Effector memory CD4-positive, alpha-beta T cell (primary cell): ENCODE results near the gene TP53INP2.

Experiments
- DNase-seq, 3 donors: peaks; one replicate each; pipeline ENCODE4 v3.0.0-alpha.2; 2020
- H3K27ac ChIP-seq: 2 replicates; pipeline ENCODE4 v1.7.0; 2013; ENCODE audit warnings: mild to moderate bottlenecking, low read length, moderate library complexity; ENCODE audit not compliant: insufficient read depth, poor library complexity, severe bottlenecking
- H3K27me3 ChIP-seq: replicated peaks from 2 replicates; pipeline ENCODE4 v1.7.0; 2013; ENCODE audit warnings: mild to moderate bottlenecking, low read length; ENCODE audit not compliant: insufficient read depth, control insufficient read depth, poor library complexity, severe bottlenecking
- H3K36me3 ChIP-seq: 2 replicates; pipeline ENCODE4 v1.7.0; 2013; ENCODE audit warnings: mild to moderate bottlenecking, low read length, moderate library complexity; ENCODE audit not compliant: control insufficient read depth, insufficient read depth
- H3K4me1 ChIP-seq: 2 replicates; pipeline ENCODE4 v1.7.0; 2013; ENCODE audit warnings: low read length, mild to moderate bottlenecking; ENCODE audit not compliant: control insufficient read depth, insufficient read depth, poor library complexity, severe bottlenecking
- H3K4me3 ChIP-seq: 2 replicates; pipeline ENCODE4 v1.7.0; 2013; ENCODE audit warnings: low read length, low read depth, mild to moderate bottlenecking; ENCODE audit not compliant: insufficient read depth, poor library complexity, severe bottlenecking
- H3K9me3 ChIP-seq: 2 replicates; pipeline ENCODE4 v1.7.0; 2013; ENCODE audit warnings: mild to moderate bottlenecking, low read length, moderate library complexity; ENCODE audit not compliant: control insufficient read depth

TP53INP2 gene

GRCh38 chr20:34676642-34677373 is 27.3 kb upstream of the TP53INP2 start, which contains the start of gene PIGU:
PIGU (minus strand) TSS chr20:34677092; CDS start chr20:34677085, 7 bp downstream.
- H3K27me3 ChIP-seq: no peaks in the 10 kb centered on the region
- no peaks in the 10 kb centered on the region for H3K9me3 ChIP-seq
- H3K4me3 ChIP-seq: peak within 1 kb of the TSS; percentile 73
- H3K4me1 ChIP-seq: peaks cover 6% of the 10 kb centered on the region
- H3K27ac ChIP-seq: peak within 1 kb of the TSS; percentile 71
- no peaks in the 10 kb centered on the region for H3K36me3 ChIP-seq
- peak; percentile 87 to 93 (median 92) for DNase-seq

DNA sequence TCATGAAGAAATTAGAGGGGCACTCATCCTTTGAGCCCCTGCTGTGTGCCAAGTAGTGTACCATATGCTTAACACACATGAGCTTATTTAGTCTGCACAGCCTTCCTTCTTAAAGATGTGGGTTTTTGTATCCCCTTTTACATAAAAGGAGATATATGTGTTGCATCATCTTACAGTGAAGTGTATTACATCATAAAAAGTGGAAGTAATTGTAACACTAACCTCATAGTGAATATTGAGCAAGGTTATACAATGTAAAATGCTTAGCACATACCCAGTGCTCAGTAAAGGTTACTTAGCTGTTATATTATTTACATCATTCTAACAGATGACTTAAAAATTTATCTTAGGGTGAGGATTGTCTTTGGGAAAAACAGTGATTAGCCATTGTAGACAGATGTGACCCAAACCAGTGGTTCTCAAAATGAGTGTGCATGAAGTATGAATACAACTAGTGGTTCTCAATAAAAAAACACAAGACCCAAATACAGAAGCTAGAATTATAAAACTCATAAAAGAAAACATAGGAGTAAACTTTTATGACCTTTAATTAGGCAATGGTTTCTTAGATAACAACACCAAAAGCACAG is 23.5 kb upstream of the TP53INP2 start:
- DNase-seq: no peak
- Histone ChIP-seq H3K4me1 (peaks cover 6% of the 10 kb centered on the region), H3K27ac (no peak overlapping the region), H3K27me3 (no peaks in the 10 kb centered on the region), H3K36me3 (no peaks in the 10 kb centered on the region), H3K4me3 (no peak overlapping the region), H3K9me3 (no peaks in the 10 kb centered on the region)

- Histone ChIP-seq H3K9me3 (no peaks in the 10 kb centered on the region), H3K27me3 (no peaks in the 10 kb centered on the region), H3K4me1 (no peaks in the 10 kb centered on the region), H3K4me3 (no peak overlapping the region), H3K36me3 (no peaks in the 10 kb centered on the region), H3K27ac (no peak overlapping the region)
- no peak for DNase-seq
Observed at GRCh38 chr20:34683667-34684066, 20.5 kb upstream of the TP53INP2 start.

DNA sequence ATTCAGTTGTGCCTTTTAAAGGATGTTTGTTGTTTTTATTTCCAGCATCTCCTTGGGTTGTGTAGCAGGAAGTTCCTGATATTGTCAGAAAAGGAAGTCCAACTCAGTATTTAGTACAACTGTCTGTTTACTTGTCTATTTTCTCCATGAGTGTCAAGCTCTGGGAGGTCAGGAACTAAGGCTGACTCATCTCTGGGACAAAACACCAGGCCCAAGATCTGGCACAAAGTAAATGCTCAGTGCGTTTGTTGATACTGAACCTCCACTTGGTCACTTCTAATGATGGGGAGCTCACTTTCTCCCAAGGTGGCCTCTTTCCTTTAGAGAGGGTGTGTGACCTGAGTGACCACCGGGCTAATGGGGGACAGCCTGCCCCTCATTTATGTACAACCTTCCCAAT is 14.7 kb upstream of the TP53INP2 start:
- no peaks in the 10 kb centered on the region for H3K9me3 ChIP-seq
- no peaks in the 10 kb centered on the region for H3K36me3 ChIP-seq
- no peak overlapping the region for H3K27ac ChIP-seq
- H3K4me1 ChIP-seq: no peaks in the 10 kb centered on the region
- no peak overlapping the region for H3K4me3 ChIP-seq
- no peak for DNase-seq
- no peaks in the 10 kb centered on the region for H3K27me3 ChIP-seq

- Histone ChIP-seq H3K27me3 (no peaks in the 10 kb centered on the region), H3K36me3 (no peaks in the 10 kb centered on the region), H3K4me1 (no peaks in the 10 kb centered on the region), H3K4me3 (no peak overlapping the region), H3K9me3 (no peaks in the 10 kb centered on the region), H3K27ac (no peak overlapping the region)
- DNase-seq: no peak
Observed at GRCh38 chr20:34691838-34692237, 12.3 kb upstream of the TP53INP2 start.

- no peak overlapping the region for H3K4me3 ChIP-seq
- no peak for DNase-seq
- H3K9me3 ChIP-seq: no peaks in the 10 kb centered on the region
- H3K27ac ChIP-seq: no peak overlapping the region
- H3K36me3 ChIP-seq: no peaks in the 10 kb centered on the region
- no peaks in the 10 kb centered on the region for H3K4me1 ChIP-seq
- H3K27me3 ChIP-seq: no peaks in the 10 kb centered on the region
Observed at GRCh38 chr20:34693414-34693813, 10.7 kb upstream of the TP53INP2 start.

DNA sequence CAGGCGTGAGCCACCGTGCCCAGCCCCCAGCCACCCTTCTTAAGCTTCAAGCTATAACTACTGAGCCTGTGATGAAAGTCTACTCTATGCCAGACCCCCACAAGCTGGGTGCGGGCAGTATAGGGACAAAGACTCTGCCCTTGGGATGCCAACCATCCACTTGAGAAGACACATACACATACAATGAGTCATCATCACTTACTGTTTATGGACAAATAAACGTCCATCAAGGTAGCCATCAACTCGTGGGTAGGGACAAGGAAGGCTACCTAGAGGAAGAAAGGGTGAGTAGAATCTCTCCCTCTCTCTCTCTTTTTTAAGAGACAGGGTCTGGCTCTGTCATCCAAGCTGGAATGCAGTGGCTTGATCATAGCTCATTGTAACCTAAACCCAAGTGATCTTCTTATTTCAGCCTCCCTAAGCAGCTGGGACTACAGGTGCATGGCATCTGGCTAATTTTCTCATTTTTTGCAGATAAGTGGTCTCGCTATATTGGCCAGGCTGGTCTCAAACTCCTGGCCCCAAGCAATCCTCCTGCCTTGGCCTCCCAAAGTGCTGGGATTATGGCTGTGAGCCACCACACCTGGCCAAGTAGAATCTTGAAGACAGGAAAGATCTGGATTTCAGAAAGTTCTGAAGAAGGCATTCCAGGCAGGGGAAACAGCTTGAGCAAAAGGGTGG is 2.6 kb upstream of the TP53INP2 start:
- no peaks in the 10 kb centered on the region for H3K27me3 ChIP-seq
- H3K4me3 ChIP-seq: no peak overlapping the region
- H3K9me3 ChIP-seq: no peaks in the 10 kb centered on the region
- H3K4me1 ChIP-seq: peaks cover 6% of the 10 kb centered on the region
- no peaks in the 10 kb centered on the region for H3K36me3 ChIP-seq
- no peak overlapping the region for H3K27ac ChIP-seq
- no peak for DNase-seq

DNA sequence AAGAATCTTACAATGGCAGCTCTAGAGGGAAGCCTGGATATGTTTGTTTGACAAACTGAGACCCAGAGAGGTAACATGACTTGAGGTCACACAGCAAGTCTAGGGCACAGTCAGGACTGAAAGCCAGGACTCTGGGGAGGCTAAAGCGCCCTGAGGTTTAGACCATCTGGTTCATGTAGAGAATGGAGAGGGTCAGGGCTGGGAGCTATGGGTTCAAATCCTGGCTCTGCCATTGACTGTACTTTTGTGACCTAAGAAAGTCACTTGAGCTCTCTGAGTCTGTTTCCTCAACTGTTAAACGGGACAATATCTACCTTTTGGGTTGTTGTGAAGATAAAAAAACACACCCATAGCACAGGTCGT is 1.1 kb upstream of the TP53INP2 start:
- Histone ChIP-seq H3K36me3 (no peaks in the 10 kb centered on the region), H3K27me3 (no peaks in the 10 kb centered on the region), H3K4me1 (peaks cover 6% of the 10 kb centered on the region), H3K9me3 (no peaks in the 10 kb centered on the region), H3K27ac (no peak overlapping the region), H3K4me3 (peak overlapping the region; percentile 62)
- no peak for DNase-seq

DNA sequence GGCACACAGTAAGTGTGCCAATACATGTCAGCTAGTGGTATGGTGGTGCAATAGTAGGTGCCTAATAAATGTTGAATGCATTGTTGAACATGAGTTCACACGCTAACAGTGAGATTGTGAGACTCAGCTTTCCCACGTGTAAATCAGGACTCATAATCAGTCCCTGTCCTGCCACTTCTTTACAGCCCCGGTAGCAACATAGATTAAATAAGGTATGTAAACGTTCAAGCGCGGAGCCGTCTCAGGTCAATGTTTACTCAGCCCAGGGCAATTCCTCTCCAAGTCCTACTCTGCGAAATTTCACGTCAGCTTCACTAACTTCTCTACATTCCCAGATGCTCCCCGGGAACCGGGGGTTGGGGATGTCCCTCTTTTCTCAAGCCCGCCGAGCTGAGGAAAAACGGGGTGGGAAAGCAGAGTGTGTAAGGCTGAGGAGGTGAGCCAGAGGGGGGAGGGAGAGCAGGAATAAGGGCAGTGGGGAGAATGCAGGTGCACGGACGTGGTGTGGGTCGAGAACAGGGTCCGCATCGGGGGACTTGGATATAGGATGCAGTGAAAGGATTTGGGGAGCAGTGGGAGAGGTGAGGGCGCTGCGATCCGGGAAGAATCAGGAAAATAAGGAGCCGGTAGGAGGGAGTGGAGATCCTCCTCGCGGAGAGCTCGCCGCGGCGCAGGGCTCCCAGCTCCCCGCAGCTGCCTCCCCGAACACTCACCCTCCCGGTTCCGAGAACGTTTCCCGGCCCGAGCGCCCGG is 544 bp upstream of the TP53INP2 start:
- no peaks in the 10 kb centered on the region for H3K36me3 ChIP-seq
- H3K4me3 ChIP-seq: peak overlapping the region; percentile 62
- H3K27me3 ChIP-seq: no peaks in the 10 kb centered on the region
- H3K4me1 ChIP-seq: peaks cover 8% of the 10 kb centered on the region
- DNase-seq: no peak
- H3K9me3 ChIP-seq: no peaks in the 10 kb centered on the region
- peak overlapping the region; percentile 91 for H3K27ac ChIP-seq
